OCI-LY7 (cell line): ENCODE measurements around the gene UVRAG.

Experiments
- EZH2phosphoT487 ChIP-seq: fragments of 200-600 bp; sonication (generic); IDR thresholded peaks from 2 replicates; pipeline ENCODE4 v1.6.1; 2018; ENCODE audit warnings: low read depth, borderline replicate concordance, mild to moderate bottlenecking, mixed run types, antibody characterized with exemption, low read length, moderate library complexity, mixed read lengths
- TF ChIP-seq, protein P1 (sequence below): fragments of 200-600 bp; sonication (generic); conservative IDR thresholded peaks from 2 replicates; pipeline ENCODE4 v1.5.1; 2014; ENCODE audit warnings: mild to moderate bottlenecking, antibody characterized with exemption, low read length, moderate library complexity, mixed read lengths

DNA sequence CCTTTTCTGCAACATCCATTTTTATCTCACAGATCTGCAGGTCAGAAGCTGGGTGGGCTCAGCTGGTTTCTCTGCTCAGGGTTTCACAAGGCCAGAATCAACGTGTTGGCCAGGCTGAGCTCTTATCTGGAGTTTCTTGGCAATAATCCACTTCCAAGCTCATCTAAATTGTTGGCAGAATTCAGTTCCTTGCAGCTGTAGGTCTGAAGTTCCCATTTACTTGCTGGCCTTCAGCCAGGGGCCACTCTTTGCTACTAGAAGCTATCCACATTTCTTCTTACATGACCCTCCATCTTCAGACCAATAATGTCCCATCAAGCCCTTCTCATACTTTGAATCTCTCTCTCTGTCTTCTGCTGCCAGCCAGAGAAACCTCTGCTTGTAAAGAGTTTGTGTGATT, 287.8 kb downstream of the UVRAG start:
- TF ChIP-seq, protein P1, sequence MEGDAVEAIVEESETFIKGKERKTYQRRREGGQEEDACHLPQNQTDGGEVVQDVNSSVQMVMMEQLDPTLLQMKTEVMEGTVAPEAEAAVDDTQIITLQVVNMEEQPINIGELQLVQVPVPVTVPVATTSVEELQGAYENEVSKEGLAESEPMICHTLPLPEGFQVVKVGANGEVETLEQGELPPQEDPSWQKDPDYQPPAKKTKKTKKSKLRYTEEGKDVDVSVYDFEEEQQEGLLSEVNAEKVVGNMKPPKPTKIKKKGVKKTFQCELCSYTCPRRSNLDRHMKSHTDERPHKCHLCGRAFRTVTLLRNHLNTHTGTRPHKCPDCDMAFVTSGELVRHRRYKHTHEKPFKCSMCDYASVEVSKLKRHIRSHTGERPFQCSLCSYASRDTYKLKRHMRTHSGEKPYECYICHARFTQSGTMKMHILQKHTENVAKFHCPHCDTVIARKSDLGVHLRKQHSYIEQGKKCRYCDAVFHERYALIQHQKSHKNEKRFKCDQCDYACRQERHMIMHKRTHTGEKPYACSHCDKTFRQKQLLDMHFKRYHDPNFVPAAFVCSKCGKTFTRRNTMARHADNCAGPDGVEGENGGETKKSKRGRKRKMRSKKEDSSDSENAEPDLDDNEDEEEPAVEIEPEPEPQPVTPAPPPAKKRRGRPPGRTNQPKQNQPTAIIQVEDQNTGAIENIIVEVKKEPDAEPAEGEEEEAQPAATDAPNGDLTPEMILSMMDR, result no peak
- TF ChIP-seq EZH2phosphoT487, result no peak
